ENCODE data around the gene TIAM2. TPM values are rescaled to one million over a fixed set of nuclear protein-coding genes. Genes with fewer than 3 reads are reported as not detected.

The TIAM2 gene
- total and polyA plus RNA-seq, 7 donors = 3.4 to 20.3 (median 10.0) TPM

DNA sequence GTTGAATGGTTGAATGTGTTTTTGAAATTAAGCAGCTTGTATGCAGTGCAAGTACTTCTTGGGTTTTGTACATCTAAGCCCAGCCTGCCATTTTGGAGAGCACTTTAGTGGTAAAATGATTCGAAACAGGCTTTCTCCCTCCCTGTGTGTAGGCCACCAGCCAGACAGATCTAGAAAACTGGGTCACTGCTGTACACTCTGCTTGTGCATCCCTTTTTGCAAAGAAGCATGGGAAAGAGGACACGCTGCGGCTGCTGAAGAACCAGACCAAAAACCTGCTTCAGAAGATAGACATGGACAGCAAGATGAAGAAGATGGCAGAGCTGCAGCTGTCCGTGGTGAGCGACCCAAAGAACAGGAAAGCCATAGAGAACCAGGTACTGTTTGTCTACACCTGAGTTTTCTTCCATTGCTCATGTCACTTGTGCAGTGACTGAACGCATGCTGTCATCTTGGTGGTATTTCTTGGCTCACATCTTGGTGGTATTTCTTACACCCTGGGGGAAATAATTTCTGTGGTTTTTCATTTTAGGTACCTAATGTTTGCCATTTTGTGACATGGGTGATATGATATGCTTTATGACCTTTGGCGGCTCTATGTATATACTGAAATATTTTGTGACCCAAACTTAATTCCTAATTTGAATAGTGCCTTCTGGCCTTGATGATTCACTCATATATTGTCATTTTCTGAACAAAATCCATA lies 153.0 kb downstream of the TIAM2 start:
- intact Hi-C loops (cut with DNase I) = no loop called here
- Histone ChIP-seq H3K27ac (no peak overlapping the region), H3K4me3 (no peak overlapping the region), H3K36me3 (ENCODE audit: insufficient read depth in 1 of 2, low read depth in 1 of 2) (peaks cover 0 to 7% of the 10 kb centered on the region in 2 donors), H3K9me3 (no peaks in the 10 kb centered on the region), H3K27me3 (ENCODE audit: insufficient read depth in 3 of 3, low read length in 2 of 3) (no peaks in the 10 kb centered on the region), H3K4me1 (no peaks in the 10 kb centered on the region)
- no peak for ATAC-seq
- DNase-seq = no peak
- WGBS, 3 donors = 91 to 92% (median 91%) methylated on average over 7 of the region's 7 CpGs
- TF ChIP-seq, protein P1, sequence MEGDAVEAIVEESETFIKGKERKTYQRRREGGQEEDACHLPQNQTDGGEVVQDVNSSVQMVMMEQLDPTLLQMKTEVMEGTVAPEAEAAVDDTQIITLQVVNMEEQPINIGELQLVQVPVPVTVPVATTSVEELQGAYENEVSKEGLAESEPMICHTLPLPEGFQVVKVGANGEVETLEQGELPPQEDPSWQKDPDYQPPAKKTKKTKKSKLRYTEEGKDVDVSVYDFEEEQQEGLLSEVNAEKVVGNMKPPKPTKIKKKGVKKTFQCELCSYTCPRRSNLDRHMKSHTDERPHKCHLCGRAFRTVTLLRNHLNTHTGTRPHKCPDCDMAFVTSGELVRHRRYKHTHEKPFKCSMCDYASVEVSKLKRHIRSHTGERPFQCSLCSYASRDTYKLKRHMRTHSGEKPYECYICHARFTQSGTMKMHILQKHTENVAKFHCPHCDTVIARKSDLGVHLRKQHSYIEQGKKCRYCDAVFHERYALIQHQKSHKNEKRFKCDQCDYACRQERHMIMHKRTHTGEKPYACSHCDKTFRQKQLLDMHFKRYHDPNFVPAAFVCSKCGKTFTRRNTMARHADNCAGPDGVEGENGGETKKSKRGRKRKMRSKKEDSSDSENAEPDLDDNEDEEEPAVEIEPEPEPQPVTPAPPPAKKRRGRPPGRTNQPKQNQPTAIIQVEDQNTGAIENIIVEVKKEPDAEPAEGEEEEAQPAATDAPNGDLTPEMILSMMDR (IDR thresholded peaks at IDR 0.05) = no peak

DNA sequence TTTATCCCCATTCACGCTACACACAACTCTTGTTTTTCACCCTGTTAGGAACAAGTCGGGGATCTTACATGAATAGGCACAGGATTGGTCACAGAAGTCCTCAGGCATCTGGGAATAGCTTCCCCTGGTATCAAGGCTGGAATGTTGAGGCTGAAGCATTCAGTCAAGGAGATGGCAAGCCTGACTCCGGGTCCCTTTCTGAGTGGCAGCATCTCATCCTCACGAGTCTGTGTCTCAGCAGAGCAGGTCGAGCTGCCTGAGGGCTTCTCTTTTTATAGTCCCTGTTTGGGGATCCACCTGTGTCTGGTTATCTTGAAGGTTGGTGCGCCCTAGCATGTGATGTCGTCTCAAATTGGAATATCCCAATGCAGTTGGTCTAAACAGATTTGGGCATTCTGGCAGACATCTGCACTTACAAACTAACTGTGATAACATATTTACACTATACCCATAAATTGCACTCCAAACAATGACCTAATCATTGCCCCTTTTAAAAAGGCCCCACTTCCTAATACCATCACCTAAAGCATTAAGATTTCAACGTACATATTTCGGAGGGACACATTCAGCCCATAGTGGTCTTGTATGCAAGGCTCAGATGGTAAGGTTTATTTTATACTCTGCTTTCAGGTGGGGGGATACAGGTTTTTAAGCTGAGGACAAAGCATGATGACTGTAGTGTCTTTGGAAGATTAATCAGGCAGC lies 156.0 kb downstream of the TIAM2 start:
- intact Hi-C loops (cut with DNase I) = no loop called here
- 82 to 90% (median 85%) methylated on average over 9 of the region's 9 CpGs for WGBS, 3 donors
- H3K4me3 ChIP-seq = no peak overlapping the region
- ATAC-seq = no peak
- no peaks in the 10 kb centered on the region for H3K9me3 ChIP-seq
- DNase-seq = no peak
- H3K27ac ChIP-seq = no peak overlapping the region
- H3K4me1 ChIP-seq = no peaks in the 10 kb centered on the region
- H3K27me3 ChIP-seq (ENCODE audit: insufficient read depth in 3 of 3, low read length in 2 of 3) = no peaks in the 10 kb centered on the region
- TF ChIP-seq, protein P1 (IDR thresholded peaks at IDR 0.05) = no peak
- peaks cover 0 to 7% of the 10 kb centered on the region in 2 donors for H3K36me3 ChIP-seq (ENCODE audit: insufficient read depth in 1 of 2, low read depth in 1 of 2)

DNA sequence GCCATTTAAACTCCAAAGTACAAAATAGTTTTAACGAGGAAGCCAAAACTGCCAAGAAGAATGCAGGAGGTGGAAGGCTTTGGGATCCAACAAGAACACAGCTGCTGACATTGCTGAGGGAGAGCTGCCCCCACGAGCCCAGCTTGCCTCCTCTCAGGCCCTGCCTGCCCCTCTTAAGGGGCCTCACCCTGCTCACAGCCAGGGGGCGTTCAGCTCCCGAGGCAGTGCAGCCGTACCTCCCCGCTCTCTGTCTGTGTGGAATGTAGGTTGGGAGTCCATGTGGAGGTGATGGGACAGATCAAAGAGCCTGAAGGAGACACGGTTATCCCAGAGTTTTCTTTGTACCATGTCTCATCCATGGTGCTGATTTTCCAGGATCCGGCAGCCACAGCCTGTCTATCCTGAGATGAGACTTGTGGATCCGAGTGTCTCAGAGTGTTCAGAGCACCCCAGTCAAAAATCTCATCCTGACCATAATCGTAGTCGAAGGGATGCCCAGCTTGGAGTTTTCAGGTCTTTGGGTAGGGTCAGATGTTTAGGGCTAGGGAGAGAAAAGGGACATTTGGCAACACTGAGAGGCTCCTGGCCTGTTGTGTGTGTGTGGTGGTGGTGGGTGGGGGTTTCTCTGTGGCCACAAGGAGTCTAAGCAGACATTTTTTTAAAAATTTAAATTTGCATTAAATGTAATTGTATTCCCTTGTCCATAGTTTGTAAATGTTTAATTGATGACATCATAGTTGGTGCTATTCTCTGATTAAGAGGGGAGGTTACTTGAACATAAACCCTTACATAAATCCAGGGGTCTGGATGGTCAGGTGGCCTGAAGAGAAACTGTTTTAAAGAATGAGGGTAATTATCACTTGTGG lies 157.3 kb downstream of the TIAM2 start:
- Histone ChIP-seq H3K4me1 (peaks cover 1% of the 10 kb centered on the region), H3K27me3 (ENCODE audit: insufficient read depth in 3 of 3, low read length in 2 of 3) (no peaks in the 10 kb centered on the region), H3K9me3 (no peaks in the 10 kb centered on the region), H3K4me3 (no peak overlapping the region), H3K27ac (no peak overlapping the region), H3K36me3 (ENCODE audit: insufficient read depth in 1 of 2, low read depth in 1 of 2) (peaks cover 0 to 7% of the 10 kb centered on the region in 2 donors)
- intact Hi-C loops (cut with DNase I) = no loop called here
- TF ChIP-seq, protein P1 (IDR thresholded peaks at IDR 0.05) = no peak
- ATAC-seq (no peak), DNase-seq (no peak)
- 69 to 79% (median 70%) methylated on average over 10 to 11 of the region's 11 CpGs for WGBS, 3 donors

DNA sequence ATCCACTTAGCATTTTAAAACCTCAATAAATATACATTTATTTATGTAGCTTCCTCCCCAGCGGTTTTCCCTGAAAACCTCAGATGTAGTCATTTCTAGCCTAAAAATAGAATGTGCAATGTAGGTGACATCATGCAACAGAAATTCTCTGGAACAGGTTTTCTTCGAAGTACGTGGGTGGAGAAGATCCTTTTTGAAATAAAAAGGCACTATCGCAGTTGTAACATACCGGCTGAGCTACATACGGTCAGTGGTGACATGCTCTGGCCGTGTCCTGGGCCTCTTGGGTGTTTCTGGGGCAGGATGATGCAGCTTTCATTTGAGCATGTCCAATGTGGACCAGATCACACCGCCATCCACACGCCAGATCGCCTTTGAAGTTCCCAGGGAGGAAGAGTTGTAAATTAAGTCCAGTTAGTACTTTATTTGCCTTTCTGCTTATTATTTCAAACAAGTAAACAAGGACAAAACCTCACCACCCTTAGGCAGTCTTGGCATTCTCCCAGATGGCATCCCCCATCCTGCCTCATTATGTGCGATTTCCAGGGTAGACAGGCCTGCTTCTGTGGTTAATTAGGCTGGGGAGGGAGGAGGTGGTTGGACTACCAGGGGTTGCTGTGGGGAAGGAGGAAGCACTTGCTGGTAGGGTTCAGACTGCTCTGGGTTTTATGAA lies 159.2 kb downstream of the TIAM2 start:
- Histone ChIP-seq H3K4me3 (no peak overlapping the region), H3K9me3 (no peaks in the 10 kb centered on the region), H3K36me3 (ENCODE audit: insufficient read depth in 1 of 2, low read depth in 1 of 2) (no peaks in the 10 kb centered on the region), H3K27ac (no peak overlapping the region), H3K27me3 (ENCODE audit: insufficient read depth in 3 of 3, low read length in 2 of 3) (no peaks in the 10 kb centered on the region), H3K4me1 (peaks cover 12% of the 10 kb centered on the region)
- TF ChIP-seq, protein P1 (IDR thresholded peaks at IDR 0.05) = no peak
- DNase-seq (no peak), ATAC-seq (no peak)
- 60 to 61% (median 60%) methylated on average over 11 of the region's 11 CpGs for WGBS, 3 donors
- intact Hi-C loops (cut with DNase I) = no loop called here
